Loucy (cell line): ENCODE measurements around the gene OR4D10.
"Not testable (repeated sequence)": the region's sequence is repeated elsewhere in the genome, so short reads cannot be mapped to it uniquely, and the experiment has no call there.

ENCODE experiments used
- EZH2phosphoT487 ChIP-seq: fragments of 200-600 bp; IDR thresholded peaks from 2 replicates; pipeline ENCODE4 v1.6.1; 2018; ENCODE audit warnings: antibody characterized with exemption, mild to moderate bottlenecking, moderate library complexity, borderline replicate concordance
- TF ChIP-seq, protein P1 (sequence below): fragments of 200-600 bp; sonication (generic); conservative IDR thresholded peaks from 2 replicates; pipeline ENCODE4 v1.5.1; 2014; ENCODE audit warnings: mild to moderate bottlenecking, antibody characterized with exemption, low read length

DNA sequence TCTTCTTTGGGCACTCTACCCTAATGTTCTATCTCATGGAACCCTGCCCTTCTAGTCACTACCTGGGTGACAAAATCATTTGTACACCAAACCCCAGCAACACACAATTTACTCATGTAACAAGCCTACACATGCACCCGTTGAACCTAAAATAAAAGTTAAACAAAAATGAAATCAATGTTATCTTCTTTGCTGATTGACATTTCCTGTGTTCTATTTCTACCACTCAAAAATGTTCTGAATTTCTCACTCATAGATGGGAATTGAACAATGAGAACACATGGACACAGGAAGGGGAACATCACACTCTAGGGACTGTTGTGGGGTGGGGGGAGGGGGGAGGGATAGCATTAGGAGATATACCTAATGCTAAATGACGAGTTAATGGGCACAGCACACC lies 47.0 kb downstream of the OR4D10 start:
- TF ChIP-seq, protein P1, sequence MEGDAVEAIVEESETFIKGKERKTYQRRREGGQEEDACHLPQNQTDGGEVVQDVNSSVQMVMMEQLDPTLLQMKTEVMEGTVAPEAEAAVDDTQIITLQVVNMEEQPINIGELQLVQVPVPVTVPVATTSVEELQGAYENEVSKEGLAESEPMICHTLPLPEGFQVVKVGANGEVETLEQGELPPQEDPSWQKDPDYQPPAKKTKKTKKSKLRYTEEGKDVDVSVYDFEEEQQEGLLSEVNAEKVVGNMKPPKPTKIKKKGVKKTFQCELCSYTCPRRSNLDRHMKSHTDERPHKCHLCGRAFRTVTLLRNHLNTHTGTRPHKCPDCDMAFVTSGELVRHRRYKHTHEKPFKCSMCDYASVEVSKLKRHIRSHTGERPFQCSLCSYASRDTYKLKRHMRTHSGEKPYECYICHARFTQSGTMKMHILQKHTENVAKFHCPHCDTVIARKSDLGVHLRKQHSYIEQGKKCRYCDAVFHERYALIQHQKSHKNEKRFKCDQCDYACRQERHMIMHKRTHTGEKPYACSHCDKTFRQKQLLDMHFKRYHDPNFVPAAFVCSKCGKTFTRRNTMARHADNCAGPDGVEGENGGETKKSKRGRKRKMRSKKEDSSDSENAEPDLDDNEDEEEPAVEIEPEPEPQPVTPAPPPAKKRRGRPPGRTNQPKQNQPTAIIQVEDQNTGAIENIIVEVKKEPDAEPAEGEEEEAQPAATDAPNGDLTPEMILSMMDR, result not testable (repeated sequence)
- not testable (repeated sequence) for TF ChIP-seq EZH2phosphoT487
